ENCODE data around the gene GRM7.

The GRM7 gene

GRCh38 chr3:6860149-6860953 is 564 bp upstream of the GRM7 start:
- no peak overlapping the region for H3K4me3 ChIP-seq (ENCODE audit: low read depth, low read length)
- no peak for DNase-seq (ENCODE audit: low read depth)
- TF ChIP-seq CTCF (conservative IDR thresholded peaks at IDR 0.05; ENCODE audit: low read depth, low read length) = no peak

- no peak for TF ChIP-seq CTCF (conservative IDR thresholded peaks at IDR 0.05; ENCODE audit: low read depth, low read length)
- no peak for DNase-seq (ENCODE audit: low read depth)
- H3K4me3 ChIP-seq (ENCODE audit: low read depth, low read length) = no peak overlapping the region
Measured at GRCh38 chr3:6861625-6862000, 698 bp downstream of the GRM7 start.

- H3K4me3 ChIP-seq (ENCODE audit: low read depth, low read length) = no peak overlapping the region
- no peak for TF ChIP-seq CTCF (conservative IDR thresholded peaks at IDR 0.05; ENCODE audit: low read depth, low read length)
- no peak for DNase-seq (ENCODE audit: low read depth)
Measured at GRCh38 chr3:6862041-6862879, 1.3 kb downstream of the GRM7 start.

GRCh38 chr3:6862880-6863195 is 1.9 kb downstream of the GRM7 start:
- H3K4me3 ChIP-seq (ENCODE audit: low read depth, low read length) = no peak overlapping the region
- no peak for TF ChIP-seq CTCF (conservative IDR thresholded peaks at IDR 0.05; ENCODE audit: low read depth, low read length)
- DNase-seq (ENCODE audit: low read depth) = no peak

- DNase-seq (ENCODE audit: low read depth) = no peak
- no peak overlapping the region for H3K4me3 ChIP-seq (ENCODE audit: low read depth, low read length)
- TF ChIP-seq CTCF (conservative IDR thresholded peaks at IDR 0.05; ENCODE audit: low read depth, low read length) = no peak
Measured at GRCh38 chr3:6867269-6867668, 6.4 kb downstream of the GRM7 start.

- DNase-seq (ENCODE audit: low read depth) = no peak
- TF ChIP-seq CTCF (conservative IDR thresholded peaks at IDR 0.05; ENCODE audit: low read depth, low read length) = no peak
Measured at GRCh38 chr3:6878731-6879130, 17.8 kb downstream of the GRM7 start.

More at GRCh38 chr3:6878731-6879130, 17.8 kb downstream of the GRM7 start:
- no peak overlapping the region for H3K4me3 ChIP-seq (ENCODE audit: low read depth, low read length)

Measured in choroid plexus epithelial cell (primary cell).